HG03460 (cell line): ENCODE measurements around the gene MICU1.
"Not testable (repeated sequence)": the region's sequence is repeated elsewhere in the genome, so short reads cannot be mapped to it uniquely, and the experiment has no call there.

Source experiments
- ATAC-seq: cut with Tn5 transposase; IDR thresholded peaks from one replicate; pipeline ENCODE4 v1.9.1; 2021; ENCODE audit not compliant: unreplicated experiment

The MICU1 gene

DNA sequence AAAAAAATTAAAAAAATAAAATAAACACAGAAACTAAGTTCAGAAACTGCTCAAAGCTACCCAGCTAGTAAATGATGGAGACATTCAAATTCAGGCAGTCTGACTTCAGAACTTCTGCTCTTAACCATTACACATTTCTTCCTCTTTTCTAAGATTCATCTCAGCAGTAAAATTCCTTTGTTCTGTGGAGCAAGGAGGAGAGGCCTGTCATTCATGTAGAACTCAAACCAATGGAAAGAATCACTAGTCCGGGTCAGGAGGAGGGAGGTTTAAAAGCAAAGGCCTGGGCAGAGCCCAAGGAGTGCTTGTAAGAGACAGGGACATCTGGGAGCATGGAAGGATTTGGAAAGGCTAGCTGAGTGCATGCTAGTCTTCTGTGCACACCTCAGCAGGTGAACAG lies 233.3 kb downstream of the MICU1 start:
- no peak for ATAC-seq

DNA sequence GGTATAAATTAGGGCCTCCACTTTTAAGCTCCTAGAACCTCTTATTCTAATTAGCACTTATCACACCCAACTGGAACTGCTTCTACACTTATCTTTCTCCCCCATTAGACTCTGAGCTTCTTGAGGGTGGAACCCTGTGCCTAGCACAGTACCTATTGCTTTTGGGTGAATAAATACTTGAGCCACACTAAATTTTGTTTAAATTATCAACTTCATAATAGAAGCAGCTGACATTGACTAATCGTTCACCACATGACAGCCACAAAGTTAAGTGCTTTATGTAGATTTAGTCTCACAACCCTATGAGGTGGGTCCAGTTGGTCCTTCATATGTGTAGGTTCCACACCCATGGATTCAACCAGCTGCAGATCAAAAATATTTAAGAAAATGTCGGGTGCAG lies 235.1 kb downstream of the MICU1 start:
- ATAC-seq = no peak

DNA sequence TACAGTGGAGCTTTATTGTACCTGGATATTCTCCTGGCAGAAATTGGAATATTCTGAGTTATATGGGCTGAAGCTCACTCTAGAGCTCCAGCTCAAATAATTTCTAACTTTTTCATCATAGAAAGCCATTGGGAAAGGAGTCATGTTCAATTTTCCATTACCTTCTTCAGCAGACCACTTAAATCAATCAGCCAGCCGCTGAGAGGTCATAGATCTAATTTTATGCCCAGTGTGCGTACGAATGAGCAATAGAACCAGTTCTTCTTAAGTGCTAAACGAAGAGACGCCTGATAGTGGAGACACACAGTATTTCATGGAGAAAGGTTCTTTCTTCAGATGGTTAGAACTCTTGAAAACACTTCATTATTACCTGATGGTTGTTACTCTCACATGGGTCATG lies 236.2 kb downstream of the MICU1 start:
- no peak for ATAC-seq

DNA sequence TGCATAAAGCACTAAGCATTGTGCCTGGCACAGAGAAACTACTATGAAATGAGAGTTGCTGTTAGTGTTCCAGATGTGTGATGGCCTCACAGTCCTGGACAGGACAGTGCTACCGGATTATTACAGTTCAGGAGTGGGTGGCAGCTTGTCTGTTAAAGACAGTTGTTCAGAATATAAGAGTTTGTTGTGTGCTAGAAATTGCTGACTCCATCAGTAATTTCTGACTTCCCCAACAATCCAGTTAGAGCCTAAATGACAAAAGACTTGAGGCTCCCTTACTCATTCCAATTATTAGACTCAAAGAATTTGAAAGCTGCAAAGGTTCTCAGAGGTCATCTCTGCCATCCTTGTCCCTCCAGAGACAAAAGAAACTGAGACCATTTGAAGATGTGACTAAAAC lies 236.9 kb downstream of the MICU1 start:
- ATAC-seq = no peak

DNA sequence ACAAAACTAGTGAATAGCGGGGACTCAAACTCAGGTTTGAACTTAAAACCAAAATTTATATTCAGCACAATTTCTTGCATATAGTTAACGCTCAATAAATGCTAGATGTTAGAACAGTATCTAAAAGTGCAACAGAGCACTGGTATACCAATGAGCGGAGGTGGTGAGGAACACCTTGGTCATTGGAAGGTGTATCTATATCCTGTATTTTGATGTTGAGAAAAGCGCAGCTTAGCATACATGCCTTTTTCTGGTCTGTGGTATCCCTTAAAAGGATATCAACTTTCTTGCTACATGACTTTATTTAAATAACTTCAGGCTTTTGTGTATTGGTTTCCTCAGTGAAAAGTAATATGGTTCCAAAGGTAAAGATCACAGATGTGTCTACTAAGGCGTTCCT lies 237.8 kb downstream of the MICU1 start:
- no peak for ATAC-seq

DNA sequence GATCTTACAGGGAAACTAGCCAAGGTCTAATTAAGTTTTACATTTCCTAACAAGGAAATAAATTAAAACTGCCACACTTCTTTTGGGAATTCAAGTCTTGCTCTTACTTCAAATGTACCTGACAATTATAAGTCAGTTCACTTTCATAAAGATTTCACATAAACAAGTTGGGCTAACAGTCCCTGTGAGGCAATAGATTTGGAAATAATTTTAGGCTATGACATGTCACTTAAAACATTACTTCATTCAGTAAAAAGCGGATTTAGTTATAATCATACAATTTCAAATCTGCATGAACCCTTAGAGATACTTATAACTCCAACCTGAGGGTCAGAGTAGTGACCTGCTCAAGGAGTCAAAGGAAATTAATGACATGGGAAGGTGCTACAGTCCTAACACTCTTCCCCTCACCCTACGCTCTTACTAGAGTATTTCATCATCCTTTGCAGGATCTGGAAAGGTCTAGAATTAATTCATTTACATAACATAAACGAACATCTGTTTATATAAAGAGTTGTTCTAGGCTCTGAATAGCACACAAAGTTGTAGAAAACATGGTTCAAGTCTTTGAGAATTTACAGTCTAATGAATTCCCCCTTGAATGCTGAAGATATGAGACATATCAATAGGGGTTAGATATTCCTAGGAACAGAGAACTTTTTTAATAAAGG lies 238.8 kb downstream of the MICU1 start:
- no peak for ATAC-seq

DNA sequence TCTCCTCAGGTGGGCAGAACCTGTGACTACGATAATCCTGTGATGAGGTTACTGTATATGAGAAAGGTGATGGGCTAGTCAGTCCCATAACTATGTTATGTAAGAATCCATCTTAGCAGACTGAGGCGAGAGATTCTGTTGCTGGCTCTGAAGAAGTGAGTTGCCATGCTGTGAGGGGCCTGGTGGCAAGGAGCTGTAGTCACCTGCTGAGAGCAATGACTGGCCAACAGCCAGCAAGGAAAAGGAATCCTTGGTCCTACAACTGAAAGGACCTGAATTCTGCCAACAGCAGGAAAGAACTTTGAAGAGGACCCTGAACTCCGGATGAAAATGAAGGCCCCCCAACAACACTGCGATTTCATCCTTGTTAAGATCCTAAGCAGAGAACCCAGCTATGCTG lies 240.2 kb downstream of the MICU1 start:
- ATAC-seq = no peak

DNA sequence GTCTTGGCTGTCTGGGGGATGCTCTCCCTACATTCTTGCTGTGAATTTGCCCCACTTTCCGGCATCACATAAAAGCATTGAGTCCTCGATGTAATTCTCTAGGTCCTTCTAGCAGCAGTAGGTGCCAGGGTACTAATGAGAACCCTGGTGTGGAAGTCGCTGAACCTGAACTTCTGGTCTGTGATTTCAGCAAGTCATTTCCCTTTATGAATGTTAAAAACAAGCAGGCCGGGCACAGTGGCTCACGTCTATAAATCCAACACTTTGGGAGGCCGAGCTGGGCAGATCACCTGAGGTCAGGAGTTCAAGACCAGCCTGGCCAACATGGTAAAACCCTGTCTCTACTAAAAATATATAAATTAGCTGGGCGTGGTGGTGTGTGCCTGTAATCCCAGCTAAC lies 240.9 kb downstream of the MICU1 start:
- not testable (repeated sequence) for ATAC-seq

DNA sequence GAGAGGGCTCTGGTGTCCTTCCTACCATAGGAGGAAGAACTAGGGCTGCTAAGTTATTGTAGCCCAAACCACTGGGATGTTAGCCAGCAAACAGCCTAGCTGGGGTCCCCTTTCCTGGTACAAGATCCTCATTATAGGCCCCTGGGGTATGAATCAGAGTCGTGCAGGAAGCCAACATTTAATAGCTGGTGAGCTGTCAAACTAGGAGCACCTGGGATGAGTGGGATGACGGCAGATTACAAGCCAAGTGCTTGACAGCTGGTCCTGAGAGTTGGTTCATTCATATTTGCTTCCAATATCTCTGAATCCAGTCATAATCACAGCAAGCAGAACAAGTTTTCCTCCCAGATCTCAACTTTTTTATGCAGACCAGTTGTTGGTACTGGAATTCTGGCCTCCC lies 246.1 kb downstream of the MICU1 start:
- no peak for ATAC-seq

DNA sequence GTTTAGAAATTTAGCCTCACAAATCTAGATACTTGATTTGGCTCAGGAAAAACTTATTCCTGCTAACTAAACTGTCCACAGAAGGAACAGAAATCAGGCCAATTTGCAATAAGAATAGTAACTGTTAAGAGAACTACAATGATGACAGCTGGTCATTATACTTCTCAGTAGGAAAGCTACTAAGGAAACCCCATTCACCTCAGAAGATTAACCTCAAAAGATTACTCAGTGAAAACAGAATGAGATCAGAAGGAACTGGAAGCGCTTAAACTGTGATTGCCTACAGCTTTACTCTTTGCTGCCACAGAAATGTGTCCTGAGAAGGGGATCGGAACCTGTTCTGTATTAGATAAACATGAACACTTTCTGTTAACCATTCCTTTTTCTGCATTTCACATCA lies 246.8 kb downstream of the MICU1 start:
- no peak for ATAC-seq

DNA sequence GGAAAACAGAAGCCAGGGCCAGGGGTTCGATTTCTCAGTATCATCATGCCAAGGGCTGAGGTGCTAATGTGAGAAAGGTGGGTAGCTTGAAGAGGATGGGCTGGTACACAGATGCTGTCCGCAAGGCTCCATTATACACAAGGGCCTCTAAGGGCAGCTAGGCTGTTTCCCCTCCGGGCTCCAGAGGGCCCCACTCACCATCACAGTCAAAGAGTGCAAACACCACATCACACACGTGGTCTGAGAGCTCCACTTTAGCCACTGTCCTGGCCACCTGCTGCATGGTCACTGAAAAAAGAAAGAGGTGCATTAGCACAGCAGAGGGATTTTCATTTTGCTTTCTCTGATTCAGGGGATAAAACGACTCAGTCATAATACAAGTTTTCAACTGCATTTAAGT lies 250.3 kb downstream of the MICU1 start:
- ATAC-seq = no peak

DNA sequence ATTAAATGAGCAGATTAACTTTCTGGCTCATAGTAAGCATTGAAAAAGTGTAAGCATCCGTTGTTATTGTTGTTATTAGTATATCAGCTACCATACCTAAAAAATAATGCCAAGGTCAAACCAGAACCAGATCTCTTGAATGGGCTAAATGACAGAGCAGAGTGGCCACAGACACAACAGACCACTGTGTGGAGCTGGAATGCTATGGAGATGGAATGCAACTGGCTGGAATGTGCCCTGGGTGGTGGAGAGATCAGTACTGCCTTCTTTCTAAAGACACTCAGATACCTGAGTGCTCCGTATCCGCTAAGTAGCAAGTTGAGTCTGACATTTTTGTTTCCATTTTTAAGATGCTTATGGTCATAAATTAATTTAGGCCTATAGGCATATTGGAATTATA lies 250.7 kb downstream of the MICU1 start:
- ATAC-seq = no peak

DNA sequence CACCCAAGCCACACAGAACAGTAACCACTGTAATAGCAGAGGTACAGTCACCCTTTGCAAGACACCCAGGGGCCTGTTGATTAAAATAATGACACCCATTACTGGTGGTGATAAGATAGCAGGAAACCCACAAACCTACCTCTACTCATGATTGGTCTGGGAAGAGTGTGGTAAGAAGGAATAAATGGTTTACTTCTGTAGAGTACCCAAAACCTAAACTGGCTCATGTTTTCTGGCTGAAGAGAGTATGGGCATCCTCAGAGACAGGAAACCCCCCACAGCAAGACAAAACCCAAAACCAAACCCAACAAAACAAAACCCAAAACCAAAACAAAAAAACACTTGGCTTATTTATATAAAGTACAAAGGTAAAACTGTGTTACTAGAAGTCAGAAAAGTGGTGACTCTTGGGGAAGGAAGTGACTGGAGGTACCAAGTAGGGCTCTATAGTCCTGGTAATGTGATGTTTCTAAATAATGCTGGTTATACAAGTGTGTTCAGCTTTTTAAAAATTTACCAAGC lies 255.6 kb downstream of the MICU1 start:
- peak; percentile 56 for ATAC-seq

DNA sequence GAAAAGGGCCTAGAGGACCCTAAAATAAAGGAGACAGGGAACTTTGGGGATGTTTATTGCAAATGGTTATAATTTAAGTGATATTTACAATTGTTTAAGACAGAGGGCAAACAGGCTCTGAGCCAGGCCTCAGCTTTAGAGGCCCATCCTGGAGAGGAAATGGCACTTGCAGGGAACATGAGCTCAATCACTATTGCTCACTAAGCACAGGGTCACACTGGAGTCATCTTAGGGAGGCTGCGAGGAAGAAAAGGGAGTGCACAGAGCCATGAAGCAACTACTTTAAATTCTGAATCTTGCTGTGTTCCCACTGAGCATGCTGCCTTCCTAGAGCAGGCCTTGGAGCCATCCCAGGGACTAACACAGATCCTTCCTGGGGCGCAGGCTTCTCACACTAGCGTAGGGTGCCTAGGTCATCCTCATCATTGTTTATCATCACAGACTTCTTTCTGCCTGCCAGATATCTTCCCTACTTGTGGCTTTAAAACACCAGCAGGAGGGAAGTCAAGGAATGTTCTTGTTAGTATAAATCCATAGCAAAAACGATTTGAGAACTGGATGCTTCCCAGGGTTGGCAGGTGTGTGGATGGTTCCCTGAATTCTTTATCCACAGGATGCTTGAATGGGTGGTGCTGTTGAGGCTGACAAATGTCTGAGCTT lies 258.4 kb downstream of the MICU1 start:
- ATAC-seq = no peak

DNA sequence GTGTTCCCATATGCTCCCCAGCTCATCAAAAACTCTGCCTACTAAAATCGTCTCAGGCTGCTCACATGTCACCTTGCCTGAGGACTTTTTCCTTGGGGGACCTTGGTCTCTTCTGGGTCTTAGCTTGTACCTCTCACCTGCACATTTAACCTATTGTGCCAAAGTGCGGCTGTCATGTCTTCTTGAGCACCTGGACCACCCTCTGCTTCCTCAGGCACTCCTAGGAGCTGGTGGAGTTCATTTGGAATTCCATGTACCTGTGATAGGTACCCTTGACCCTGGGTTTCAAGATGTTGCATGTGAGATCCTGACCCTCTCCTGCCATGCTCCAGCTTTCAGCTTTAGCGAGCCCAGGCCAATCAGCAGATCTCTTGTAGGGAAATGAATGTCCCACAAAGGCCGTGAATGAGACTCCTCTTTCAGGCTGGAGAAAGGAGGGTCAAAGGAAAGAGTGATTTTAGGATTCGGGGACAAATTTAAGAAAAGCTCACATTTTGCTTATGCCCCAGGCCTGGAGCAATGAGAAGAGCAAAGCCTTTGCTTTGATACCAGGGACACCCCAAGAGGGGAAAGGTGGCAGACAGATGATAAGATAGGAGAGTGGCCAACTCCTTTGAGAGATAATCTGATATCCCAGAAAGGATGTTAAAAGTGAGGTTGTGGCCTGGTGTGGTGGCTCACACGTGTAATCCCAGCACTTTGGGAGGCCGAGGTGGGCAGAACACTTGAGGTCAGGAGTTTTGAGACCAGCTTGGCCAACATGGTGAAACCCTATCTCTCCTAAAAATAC lies 260.6 kb downstream of the MICU1 start:
- no peak for ATAC-seq

DNA sequence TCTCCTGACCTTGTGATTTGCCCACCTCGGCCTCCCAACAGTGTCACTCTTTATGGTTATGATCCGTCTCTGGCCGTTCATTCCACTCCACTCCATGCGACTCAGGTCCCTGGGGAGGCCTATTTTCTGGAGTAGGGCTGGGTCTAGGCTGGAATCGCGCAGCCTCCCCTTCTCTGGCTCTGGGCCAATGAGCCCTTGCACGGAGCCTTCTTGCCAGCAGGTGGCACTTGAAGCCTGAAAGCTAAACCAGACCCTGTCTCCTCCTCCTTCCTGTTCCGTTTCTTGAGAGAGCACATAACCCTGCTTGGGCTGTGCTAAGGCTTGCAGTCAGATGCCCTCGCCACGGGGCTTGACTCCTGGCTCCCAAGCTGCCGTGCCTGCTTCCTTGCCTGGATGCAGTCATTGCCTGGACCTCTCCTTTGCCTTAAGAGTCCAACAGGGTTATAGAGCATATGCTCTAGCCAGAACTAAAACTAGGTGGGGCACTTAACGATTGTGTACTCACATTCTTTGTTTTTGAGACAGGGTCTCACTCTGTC lies 261.6 kb downstream of the MICU1 start:
- peak; percentile 94 for ATAC-seq

DNA sequence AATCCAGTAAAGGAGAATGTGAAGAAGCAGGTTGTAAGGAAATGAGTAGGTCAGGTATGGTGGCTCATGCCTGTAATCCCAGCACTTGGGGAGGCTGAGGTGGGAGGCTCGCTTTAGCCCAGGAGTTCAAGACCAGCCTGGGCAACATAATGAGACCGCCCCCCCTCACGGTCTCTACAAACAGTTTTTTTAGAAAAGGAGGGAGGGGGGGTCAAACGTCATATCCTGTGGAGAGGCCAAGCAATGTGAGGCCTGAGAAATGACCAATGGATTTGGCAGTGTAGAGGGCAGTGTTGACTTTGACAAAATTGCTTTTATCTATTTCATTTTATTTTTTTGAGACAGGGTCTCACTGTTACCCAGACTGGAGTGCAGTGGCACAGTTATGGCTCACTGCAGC lies 268.9 kb downstream of the MICU1 start:
- ATAC-seq = no peak

DNA sequence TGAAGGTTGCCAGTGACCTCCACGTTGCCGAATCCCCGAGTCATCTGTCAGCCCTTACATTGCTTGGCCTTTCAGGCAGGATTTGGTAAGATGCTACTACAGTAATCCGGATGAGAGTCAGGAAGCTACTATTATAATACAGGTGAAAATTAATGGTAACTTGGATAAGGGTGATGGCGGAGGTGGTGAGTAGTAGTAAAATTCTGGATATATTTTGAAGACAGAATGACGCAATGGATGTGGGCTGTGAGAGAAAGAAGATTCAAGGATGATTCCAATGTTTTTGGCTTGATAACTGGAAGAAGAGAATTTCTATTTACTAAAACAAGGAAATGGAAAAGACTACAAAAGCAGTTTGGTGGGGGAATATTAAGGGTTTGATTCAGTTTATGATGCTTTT lies 269.8 kb downstream of the MICU1 start:
- ATAC-seq = no peak

DNA sequence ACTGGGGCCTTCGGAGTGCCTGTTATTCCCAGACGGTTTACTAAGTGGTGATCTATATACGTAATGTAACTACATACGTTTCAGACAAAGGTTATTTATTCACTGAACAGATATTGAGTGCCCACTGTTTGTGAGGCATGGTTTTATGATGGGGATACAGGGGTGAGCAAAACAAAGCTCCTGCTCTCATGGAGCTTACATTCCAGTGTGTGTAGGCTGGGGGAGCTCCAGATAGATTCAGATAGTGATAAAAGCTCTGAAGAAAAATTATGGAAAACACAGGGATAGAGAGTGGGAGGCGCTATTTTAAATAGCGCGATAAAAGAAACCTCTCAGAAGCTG lies 270.7 kb downstream of the MICU1 start:
- no peak for ATAC-seq

DNA sequence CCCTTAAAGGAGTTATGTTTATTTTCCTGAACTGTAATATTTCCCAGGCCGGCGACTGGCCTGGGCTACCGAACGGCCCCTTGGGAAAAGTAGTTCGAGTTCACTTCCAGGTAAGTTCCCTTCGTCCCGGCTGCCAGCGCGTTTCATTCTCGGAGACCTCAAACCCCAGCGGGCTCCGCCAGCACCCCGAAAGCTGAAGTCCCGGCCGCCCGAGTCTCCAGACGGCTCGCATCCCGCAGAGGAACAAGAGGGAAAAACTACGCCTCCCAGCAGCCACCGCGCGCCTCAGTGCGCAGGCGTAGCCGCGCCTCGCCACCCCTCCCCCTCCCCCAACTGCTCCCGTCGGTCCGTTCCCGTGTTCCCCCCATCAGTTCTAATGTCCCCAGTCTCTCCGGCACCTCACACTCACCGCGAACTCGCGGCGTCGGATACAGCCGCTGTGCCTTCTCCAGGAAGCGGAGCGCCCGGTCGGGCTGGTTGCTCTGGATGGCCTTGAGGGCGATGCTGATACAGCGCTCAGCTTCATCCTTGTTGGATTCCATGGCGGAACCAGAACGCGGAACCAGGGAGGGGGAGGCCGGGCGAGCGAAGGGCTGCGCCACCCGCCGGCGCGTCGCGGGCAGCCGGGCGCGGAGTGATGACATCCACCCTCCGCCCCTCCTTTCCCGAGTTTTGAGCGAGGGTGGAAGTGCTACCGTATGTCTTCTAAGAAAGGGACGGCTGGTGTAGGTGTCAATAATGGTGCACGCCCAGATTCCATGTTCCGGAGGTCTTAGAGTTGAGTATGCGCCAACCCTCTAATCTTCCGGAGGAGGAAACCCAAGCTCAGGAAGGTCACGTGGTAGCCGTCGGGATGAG lies 271.3 kb downstream of the MICU1 start, which contains the start of gene DNAJB12:
TSS of gene DNAJB12 (minus strand) at position 564 of the 858 bp plus-strand sequence. CDS start at position 542, 22 bp downstream.
- peak; percentile 68 for ATAC-seq

DNA sequence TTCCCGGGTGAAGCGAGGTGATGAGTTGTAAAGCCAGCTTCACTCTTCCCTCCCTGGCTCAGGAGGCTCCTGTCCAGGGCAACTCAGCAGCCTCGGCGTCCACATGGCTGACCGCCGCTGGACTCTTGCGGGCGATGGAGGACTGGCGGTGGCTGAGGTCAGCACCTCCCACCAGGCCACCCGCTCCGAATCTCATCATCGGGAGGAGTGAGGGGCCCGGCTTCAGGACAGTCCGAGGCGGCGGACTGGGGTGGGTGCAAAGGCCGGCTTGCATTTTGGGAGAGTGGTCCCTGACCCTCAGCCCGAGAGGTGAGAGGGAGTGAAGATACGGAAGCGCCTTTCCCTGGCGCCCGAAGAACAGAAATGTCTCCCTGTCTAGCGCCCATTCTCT lies 271.9 kb downstream of the MICU1 start:
- ATAC-seq = peak; percentile 15
